ENCODE measurements around the gene LAT.
"Not testable (repeated sequence)": the region's sequence is repeated elsewhere in the genome, so short reads cannot be mapped to it uniquely, and the experiment has no call there.

LAT gene

DNA sequence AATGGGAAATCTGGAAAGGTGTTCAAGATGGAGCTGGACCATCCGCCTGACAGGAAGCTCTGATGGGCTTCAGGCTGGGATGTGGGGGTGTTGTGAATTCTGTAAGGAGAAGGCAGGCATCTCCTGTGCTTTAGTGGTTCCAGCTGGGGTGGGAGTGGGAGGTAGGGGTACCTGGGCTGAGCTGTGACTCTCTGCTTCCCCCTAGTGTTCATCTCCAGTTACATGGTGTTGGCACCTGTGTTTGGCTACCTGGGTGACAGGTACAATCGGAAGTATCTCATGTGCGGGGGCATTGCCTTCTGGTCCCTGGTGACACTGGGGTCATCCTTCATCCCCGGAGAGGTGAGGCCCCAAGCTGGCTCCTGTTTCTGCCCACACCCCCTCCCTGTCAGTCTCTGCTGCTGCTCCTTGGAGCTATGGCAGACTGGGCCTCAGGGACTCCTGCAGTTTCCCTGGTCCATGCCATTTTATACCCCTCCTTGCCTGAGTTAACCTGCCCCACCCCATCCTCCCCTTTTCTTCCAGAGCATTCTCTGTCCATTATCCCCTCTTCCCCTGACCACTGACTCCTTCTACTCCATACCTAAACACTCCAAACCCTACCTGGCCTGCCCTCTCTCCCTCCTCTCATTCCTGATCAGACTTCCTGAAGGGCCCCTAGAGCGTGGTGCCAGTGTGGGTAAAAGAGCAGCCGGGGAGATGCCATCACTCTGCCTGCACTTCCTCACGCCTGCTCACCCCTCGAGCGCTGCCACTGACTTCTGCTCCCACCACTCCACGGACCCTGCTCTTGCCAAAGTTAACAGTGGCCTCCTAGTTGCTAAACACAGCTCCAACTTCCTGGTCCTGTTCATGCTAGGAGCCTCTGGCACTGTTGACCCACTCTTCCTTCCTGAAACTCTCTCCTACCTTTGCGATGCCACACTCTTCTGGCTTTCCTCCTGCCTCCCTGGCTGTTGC is 6.9 kb upstream of the LAT start:
- in situ Hi-C loops (cut with HindIII; ENCODE audit: low sequenced_read_pairs): no loop called here

DNA sequence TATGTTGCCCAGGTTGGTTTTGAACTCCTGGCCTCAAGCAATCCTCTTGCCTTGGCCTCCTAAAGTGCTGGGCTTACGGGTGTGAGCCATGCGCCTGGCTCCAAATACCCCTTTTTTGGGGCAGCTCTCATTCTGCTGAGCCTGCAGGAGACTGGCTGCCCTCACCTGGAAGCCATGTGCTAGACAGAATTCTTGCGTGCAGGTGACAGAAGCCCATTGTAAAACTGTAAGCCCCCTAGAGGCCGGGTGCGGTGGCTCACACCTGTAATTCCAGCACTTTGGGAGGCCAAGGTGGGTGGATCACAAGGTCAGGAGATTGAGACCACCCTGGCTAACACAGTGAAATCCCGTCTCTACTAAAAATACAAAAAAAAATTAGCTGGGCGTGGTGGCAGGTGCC is 4.5 kb upstream of the LAT start:
- in situ Hi-C loops (cut with HindIII; ENCODE audit: low sequenced_read_pairs): not testable (repeated sequence)

DNA sequence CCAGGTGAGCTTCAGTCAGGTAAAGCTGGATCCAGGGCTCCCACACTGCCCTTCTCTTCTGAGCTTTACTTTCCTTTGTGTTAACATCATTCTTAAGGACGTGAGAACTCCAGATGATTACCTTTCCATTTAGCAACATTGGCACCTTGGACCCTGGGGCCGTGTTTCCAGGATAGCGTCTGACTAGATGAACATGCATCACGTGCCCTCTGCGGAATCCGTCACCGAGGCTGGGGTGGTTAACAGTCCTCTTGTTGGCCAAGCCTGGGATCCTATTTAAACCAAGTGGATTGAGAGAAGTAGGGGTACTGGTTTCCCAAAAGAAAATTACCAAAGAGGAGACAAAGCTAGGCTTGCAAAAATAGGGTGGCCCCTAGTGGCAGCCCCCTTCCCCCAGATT is 3.9 kb upstream of the LAT start:
- in situ Hi-C loops (cut with HindIII; ENCODE audit: low sequenced_read_pairs): no loop called here

DNA sequence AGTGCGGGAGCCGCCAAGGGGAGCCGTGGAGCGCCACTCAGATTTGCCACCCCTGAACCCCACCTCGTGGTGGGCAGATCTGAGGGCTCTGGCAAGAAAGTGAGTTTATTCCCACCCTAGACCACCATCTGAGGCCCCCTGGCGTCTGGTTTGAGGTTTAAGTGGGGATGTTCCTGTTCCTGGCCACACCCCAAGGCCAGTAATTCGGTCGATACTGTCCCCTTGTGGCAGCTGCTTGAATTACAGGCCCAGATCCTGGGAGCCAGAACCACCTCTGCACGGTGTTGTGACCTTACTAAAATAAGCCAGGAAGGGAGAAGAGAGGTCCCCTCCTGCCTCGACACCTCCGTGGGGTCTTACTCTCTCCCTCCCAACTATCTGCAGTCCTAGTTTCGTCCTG is 3.3 kb upstream of the LAT start:
- in situ Hi-C loops (cut with HindIII; ENCODE audit: low sequenced_read_pairs): no loop called here

DNA sequence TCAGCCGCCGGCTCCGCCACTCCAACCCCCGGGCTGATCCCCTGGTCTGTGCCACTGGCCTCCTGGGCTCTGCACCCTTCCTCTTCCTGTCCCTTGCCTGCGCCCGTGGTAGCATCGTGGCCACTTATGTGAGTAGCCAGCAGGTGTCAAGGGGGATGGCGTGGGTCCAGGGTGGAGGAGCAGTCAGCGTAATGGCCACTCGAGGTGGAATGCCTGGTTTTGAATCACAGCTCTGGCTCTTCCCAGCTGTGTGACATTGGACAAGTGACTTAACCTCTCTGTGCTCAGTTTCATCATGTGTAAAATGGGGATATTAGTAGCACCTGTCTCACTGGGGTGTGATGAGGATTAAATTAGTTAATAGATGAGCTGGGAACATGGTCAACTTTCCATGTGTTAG is 2.4 kb upstream of the LAT start:
- in situ Hi-C loops (cut with HindIII; ENCODE audit: low sequenced_read_pairs): no loop called here

DNA sequence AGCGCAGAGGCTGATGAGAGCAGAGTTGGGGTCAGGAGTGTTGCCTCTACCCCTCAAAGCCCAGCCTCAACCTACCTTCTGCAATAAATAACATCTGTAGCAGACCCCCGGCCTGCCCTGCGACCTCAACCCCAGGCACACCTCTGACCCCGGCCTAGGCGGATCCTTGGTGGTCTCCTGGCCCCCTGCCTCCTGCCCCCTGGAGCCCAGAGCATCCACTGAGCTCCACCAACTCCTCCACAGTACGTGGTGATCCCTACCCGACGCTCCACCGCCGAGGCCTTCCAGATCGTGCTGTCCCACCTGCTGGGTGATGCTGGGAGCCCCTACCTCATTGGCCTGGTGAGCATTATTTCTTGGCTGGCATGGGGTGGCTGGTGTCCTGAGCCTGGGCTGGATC is 1.9 kb upstream of the LAT start:
- in situ Hi-C loops (cut with HindIII; ENCODE audit: low sequenced_read_pairs): no loop called here

DNA sequence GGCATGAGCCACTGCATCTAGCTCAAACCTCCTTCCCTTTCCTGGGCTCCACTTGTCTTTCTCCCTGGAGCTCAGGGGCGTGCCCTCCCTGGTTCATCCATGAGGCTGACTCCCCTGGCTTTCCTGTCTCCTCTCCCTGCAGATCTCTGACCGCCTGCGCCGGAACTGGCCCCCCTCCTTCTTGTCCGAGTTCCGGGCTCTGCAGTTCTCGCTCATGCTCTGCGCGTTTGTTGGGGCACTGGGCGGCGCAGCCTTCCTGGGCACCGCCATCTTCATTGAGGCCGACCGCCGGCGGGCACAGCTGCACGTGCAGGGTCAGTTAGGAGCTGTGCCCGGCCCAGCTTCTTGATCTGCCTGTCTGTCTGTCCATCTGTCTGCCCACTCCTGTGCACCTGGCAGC is 1.2 kb upstream of the LAT start:
- in situ Hi-C loops (cut with HindIII; ENCODE audit: low sequenced_read_pairs): no loop called here

DNA sequence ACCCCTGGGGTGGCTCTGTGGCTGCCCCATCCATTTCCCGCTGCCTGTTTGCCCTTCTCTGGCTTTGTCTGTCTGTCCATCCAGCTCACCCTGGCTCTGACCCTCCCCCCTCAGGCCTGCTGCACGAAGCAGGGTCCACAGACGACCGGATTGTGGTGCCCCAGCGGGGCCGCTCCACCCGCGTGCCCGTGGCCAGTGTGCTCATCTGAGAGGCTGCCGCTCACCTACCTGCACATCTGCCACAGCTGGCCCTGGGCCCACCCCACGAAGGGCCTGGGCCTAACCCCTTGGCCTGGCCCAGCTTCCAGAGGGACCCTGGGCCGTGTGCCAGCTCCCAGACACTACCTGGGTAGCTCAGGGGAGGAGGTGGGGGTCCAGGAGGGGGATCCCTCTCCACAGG is 761 bp upstream of the LAT start:
- in situ Hi-C loops (cut with HindIII; ENCODE audit: low sequenced_read_pairs): no loop called here

DNA sequence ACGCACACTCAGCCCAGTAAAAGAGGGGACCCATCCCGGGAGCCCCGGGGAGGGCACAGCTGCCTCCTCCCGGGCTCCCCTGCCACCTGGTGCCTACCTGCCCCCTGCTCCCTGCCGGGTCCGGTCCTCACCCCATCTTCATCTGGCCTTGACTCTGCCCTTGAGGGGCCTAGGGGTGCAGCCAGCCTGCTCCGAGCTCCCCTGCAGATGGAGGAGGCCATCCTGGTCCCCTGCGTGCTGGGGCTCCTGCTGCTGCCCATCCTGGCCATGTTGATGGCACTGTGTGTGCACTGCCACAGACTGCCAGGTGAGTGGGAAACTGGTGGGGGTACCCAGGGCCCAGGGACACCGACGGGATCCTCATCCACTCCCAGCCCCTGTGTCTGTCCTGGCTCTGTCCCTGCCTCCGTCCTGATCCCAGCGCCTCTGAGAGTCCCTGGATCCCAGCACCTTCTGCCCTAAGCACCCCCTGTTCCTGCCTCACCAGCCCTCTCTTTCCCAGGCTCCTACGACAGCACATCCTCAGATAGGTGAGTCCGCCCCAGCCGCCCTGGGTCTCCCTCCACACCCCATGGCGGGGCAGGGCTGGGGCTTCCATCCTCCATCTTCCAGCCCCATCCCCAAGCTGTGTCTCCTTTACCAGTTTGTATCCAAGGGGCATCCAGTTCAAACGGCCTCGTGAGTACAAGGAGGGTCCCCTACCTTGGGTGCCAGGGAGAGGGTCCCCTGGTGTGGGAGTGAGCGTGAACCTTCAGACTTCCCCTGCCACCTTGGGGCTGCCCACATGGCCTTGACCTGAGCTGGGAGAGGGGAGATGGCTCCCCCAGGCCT is 574 bp downstream of the LAT start:
- in situ Hi-C loops (cut with HindIII; ENCODE audit: low sequenced_read_pairs): no loop called here

DNA sequence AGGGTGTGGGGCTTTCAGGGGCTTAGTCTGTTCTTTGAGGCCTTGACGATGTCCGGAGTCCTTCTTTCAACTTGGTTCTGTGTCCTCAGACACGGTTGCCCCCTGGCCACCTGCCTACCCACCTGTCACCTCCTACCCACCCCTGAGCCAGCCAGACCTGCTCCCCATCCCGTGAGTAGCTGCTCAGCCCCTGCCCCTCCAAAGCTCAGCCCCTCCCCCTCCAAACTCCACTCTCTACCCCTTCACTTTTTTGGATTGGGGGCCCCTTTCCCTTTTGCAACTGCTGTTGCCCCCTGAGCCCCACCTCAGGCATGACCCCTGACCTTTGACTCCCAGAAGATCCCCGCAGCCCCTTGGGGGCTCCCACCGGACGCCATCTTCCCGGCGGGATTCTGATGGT is 1.2 kb downstream of the LAT start:
- in situ Hi-C loops (cut with HindIII; ENCODE audit: low sequenced_read_pairs): no loop called here

DNA sequence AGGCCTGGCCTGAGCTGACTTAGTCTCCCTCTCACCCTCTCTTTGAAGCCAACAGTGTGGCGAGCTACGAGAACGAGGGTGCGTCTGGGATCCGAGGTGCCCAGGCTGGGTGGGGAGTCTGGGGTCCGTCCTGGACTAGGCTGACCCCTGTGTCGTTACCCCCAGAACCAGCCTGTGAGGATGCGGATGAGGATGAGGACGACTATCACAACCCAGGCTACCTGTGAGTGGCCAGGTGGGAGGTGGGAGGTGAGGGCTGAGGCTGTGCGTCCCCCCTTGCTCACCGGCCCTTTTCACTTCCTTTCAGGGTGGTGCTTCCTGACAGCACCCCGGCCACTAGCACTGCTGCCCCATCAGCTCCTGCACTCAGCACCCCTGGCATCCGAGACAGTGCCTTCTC is 1.6 kb downstream of the LAT start:
- in situ Hi-C loops (cut with HindIII; ENCODE audit: low sequenced_read_pairs): no loop called here

DNA sequence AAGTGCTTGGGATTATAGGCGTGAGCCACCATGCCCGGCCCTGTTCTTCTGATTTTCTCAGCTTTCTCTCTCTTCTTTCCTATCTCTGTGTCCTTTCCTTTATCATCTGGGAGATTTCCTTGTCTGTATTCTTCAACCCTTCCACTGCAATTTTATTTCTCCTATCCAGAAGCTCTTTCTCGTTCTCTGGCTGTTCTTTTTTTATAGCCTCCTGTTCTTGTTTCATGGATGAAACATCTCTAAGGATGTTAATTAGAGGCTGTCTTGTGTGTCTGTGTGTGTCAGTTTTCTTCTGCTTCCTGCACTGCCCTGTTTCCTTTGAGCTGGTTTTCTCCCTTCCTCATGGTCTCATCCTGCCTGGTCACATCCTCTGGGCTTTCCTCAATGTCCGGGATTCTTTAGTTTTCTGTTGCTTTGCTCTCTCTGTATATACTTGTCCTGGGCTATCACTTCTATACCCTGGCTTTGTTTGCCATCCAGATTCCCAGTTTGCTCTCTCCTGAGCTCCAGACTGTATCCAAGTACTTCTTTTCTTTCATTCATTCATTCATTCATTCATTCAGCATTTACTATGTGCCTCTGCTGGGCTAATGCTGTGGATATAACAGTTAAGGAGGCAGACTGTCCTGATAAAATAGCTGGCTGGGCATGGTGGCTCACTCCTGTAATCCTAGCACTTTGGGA is 2.5 kb downstream of the LAT start:
- in situ Hi-C loops (cut with HindIII; ENCODE audit: low sequenced_read_pairs): no loop called here

DNA sequence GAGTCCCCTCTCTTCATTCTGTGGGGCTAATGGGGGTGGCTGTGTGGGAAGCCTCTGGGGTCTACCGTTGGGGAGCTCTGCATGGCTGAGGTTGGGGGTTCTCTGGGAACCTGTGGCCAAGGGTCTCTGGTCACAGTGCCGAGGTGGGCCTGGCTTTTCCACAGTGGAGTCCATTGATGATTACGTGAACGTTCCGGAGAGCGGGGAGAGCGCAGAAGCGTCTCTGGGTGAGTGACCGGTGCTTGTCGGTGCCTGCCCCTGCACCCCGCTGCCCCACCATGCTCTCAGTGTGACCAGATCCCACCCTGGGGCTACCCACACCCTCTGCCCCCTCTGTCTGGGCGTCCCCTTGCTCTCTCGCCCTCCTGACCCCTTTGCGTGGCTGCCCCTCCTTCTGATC is 4.5 kb downstream of the LAT start:
- in situ Hi-C loops (cut with HindIII; ENCODE audit: low sequenced_read_pairs): no loop called here

DNA sequence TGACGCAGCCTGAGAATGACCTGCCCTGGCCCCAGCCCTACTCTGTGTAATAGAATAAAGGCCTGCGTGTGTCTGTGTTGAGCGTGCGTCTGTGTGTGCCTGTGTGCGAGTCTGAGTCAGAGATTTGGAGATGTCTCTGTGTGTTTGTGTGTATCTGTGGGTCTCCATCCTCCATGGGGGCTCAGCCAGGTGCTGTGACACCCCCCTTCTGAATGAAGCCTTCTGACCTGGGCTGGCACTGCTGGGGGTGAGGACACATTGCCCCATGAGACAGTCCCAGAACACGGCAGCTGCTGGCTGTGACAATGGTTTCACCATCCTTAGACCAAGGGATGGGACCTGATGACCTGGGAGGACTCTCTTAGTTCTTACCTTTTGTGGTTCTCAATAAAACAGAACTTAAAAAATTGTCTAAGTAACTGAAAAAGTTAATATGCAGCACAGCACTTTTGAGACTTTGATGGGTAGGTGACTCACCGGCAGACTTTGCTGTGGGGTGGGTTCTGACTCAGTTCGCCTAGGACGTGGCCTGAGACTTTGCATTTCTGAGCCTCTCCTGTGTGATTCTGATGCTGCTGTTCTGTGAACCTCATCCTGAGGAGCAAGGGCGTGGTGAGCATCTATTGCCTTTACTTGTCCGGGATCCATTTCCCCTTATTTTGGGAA is 5.7 kb downstream of the LAT start:
- in situ Hi-C loops (cut with HindIII; ENCODE audit: low sequenced_read_pairs): no loop called here

DNA sequence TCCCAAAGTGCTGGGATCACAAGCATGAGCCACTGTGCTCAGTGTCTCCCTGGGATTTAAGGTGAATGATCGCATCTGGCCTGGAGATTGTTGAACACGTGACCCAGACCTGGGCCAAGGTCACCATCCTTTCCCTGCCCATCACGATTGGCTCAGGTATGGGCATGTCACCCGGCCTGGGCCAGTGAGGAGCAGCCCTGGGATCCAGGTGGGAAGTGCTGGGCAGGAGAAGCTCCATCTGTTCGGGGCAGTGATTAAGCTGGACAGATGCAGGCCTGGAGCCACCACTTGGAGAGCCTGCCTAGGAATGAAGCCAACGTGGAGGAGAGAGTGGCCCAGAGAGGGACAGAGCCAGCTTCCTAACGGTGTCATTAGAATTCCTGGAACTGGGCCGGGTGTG is 6.8 kb downstream of the LAT start:
- in situ Hi-C loops (cut with HindIII; ENCODE audit: low sequenced_read_pairs): no loop called here

DNA sequence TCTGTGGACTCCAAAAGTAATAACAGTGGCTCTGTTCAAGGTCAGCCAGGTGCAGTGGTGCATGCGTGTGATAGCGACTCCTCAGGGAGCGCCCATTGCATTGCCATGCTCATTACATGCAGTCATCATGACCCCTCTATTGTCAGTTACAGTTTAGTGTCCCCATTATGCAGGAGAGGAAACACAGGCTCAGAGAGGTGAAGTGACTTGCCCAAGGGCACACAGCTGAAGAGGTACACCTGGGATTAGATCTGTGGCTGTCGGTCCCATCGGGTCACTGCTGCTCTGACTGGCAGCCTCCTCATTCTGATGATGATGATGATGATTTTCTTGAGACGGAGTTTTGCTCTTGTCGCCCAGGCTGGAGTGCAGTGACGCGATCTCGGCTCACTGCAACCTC is 7.6 kb downstream of the LAT start:
- in situ Hi-C loops (cut with HindIII; ENCODE audit: low sequenced_read_pairs): no loop called here

DNA sequence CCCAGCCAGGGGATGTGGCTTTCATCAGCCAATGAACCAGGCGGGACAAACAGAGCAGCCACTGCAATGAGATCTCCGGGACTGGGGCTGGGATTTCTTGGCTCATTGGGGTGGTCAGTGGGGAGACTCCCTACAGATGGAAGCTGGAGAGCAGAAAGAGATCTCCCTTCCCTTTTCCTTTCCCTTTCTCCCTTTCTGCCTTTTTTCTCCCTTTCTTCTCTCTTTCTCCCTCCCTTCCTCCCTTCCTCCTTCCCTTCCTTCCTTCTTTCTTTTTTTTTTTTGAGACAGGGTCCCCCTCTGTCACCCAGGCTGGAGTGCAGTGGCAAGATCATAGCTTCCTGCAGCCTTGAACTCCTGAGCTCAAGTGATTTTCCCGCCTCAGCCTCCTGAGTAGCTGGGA is 14.0 kb downstream of the LAT start:
- in situ Hi-C loops (cut with HindIII; ENCODE audit: low sequenced_read_pairs): no loop called here

DNA sequence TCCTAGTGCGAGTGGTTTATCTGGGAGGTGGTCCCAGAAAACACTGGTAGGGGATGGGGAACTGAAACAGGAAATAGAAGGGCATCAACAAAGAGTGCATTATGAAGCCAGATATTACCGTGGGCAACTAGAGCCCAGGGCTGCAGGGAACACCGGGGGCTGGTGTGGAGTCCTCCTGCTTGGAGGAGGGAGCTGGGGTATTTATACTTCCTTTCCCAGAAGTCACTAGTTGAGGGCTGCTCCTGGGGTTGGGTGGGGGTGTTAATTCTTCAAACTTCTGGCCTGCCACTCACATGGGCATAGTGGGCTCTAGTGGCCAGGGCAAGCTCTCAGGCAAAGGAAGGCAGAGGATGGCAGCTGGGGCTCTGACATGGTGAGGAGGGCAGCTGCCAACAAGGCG is 14.7 kb downstream of the LAT start:
- in situ Hi-C loops (cut with HindIII; ENCODE audit: low sequenced_read_pairs): no loop called here

DNA sequence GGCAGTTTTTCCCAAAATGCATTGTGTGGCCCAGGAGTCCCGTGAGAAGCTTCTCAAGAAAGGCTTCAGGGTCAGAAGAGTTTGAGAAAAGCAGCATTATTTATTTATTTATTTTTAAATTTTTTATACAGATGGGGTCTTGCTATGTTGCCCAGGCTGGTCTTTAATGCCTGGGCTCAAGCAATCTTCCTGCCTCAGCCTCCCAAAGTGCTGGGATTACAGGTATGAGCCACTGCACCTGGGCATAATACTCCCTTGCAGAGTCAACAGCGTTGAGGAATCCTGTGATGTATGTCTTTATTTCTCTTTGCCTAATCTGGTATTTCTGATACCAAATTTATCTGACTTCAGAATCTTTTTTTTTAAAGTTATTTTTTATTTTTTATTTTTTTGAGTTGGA is 15.2 kb downstream of the LAT start:
- in situ Hi-C loops (cut with HindIII; ENCODE audit: low sequenced_read_pairs): no loop called here

DNA sequence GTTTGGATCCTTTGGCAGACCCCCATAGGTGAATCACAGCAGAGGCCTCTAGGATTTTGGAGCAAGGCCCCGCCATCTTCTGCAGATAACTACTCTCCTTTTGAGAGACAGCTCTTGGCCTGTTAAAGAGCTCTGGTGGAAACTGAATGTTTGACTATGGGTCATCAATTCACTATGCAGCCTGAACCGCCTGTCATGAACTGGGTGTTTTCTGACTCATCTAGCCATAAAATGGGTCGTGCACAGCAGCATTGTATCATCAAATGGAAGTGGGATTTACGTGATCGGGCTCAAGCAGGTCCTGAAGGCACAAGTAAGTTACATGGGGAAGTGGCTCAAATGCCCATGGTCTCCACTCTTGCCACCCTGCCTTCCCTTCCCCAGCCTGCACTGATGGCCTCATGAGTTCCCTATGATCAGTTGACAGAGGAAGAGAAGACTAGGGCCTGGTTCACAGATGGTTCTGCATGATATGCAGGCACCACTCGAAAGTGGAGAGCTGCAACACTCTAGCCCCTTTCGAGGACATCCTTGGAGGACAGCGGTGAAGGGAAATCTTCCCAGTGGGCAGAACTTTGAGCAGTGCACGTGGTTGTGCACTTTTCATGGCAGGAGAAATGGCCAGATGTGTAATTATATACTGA is 19.8 kb downstream of the LAT start:
- in situ Hi-C loops (cut with HindIII; ENCODE audit: low sequenced_read_pairs): not testable (repeated sequence)
